AG09309 (cell line): ENCODE data around the gene MAGOH.
"Not testable (repeated sequence)": the region's sequence is repeated elsewhere in the genome, so short reads cannot be mapped to it uniquely, and the experiment has no call there.

Experiments
- DNase-seq: peaks from one replicate; pipeline ENCODE4 v3.0.0-alpha.2; 2010; ENCODE audit warnings: low read depth
- H3K4me3 ChIP-seq: 2 replicates; pipeline ENCODE4 v1.5.1; 2011; ENCODE audit warnings: mild to moderate bottlenecking, low read depth, low read length, moderate library complexity; ENCODE audit not compliant: control insufficient read depth
- CTCF ChIP-seq: IDR thresholded peaks from 2 replicates; pipeline ENCODE4 v1.5.1; 2011; ENCODE audit warnings: mild to moderate bottlenecking, low read depth, low read length, inconsistent platforms; ENCODE audit not compliant: insufficient read depth, control insufficient read depth; ENCODE audit errors: missing control alignments

Gene MAGOH

GRCh38 chr1:53238197-53239155 is at the start of gene MAGOH:
MAGOH (minus strand) TSS chr1:53238518; CDS start chr1:53238448, 70 bp downstream.
- TF ChIP-seq CTCF = no peak
- peak; percentile 80 for DNase-seq
- H3K4me3 ChIP-seq = peak within 1 kb of the TSS; percentile 99

- no peak for DNase-seq
Measured at GRCh38 chr1:53286955-53287354, 48.6 kb upstream of the MAGOH start.

DNA sequence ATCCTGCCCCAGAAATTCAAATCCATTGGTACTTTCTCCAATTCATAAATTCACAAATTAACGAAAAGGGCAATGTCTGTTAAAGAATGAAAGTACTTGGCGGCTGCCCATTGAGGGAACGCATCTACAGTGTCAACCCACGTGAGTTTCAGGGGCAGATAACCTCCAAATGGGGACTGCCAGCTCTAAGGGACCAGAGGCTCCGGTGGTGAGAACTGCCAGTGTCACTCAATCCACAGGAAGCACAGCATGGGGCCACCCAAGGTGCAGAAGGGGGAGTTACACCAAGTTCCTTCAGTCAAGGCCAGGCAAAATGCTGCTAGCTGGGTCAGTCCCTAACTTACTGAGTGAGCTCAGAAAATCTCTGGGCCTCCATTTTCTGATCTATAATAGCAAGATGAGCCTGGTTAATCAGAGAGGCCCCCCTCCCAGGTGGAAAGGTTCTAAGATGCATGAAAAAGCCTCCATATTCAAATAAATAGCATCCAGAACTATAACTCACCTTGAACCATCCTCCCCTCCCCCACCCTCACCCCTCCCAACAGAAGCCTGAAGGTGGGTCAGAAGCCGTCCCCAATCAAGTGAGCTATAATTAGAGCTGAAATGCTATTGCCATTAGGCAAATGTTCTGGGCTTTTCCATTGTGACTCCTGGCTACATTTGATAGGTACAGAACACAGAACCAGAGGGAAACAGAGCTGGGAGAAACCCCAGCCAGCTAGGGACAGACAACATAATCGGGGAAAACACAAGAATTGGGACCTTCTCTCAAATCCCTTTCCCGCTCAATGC is 47.8 kb upstream of the MAGOH start:
- TF ChIP-seq CTCF = no peak
- DNase-seq = no peak
- no peak overlapping the region for H3K4me3 ChIP-seq

More at GRCh38 chr1:53286955-53287354, 48.6 kb upstream of the MAGOH start:
- TF ChIP-seq CTCF = no peak
- H3K4me3 ChIP-seq = no peak overlapping the region

DNA sequence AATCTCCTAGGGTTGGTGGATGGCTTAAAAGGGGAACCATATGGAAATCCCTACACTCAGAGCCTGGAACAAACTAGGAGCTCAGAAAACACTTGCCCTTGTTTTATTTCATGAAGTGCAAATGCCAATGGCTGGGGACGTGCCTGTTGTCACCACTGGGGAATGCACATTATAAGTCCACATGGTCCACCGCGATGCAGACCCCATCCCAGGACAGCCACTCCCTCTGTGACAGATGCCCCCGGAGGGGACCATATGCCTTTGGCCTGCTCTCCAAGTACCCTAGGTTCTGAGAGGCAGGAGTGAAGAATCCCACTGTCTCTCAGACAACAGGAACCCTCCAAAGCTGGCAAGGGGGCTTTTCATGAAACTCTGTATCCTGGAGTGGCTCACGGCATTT is 47.2 kb upstream of the MAGOH start:
- TF ChIP-seq CTCF = no peak
- no peak for DNase-seq
- H3K4me3 ChIP-seq = no peak overlapping the region

GRCh38 chr1:53284224-53285020 is 46.1 kb upstream of the MAGOH start:
- no peak for DNase-seq
- TF ChIP-seq CTCF = no peak
- H3K4me3 ChIP-seq = no peak overlapping the region

DNA sequence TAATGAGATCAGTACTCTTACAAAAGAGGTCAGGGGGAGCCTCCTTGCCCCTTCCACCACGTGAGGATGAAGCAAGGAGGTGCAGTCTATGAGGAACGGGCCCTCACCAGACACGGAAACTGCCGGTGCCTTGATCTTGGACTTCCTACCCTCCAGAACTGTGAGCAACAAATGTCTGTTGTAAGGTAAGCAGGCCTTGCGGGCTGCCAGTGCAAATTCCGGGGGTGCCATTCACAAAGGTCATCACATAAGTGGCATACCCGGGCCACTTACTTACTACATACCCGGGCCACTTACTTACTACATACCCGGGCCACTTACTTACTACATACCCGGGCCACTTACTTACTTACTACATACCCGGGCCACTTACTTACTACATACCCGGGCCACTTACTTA is 44.8 kb upstream of the MAGOH start:
- not testable (repeated sequence) for H3K4me3 ChIP-seq, DNase-seq
